Fibroblast of lung (primary cell): ENCODE measurements around the gene MTFP1. TPM values are rescaled to one million over a fixed set of nuclear protein-coding genes. Genes with fewer than 3 reads are reported as not detected.

Source experiments
- DNase-seq, 2 donors: peaks; one replicate each; pipeline versions ENCODE4 v3.0.0 to v3.0.0-alpha.2; 2010; ENCODE audit warnings: low read depth in 2 of 2
- H2AFZ ChIP-seq: 2 replicates; pipeline ENCODE4 v1.5.1; 2012; ENCODE audit warnings: low read length, control low read depth, inconsistent platforms
- H3K27ac ChIP-seq: 2 replicates; pipeline ENCODE4 v1.5.1; 2011; ENCODE audit warnings: low read length, control low read depth; ENCODE audit not compliant: insufficient read depth
- H3K27me3 ChIP-seq: 2 replicates; pipeline ENCODE4 v1.5.1; 2011; ENCODE audit warnings: mild to moderate bottlenecking, low read length; ENCODE audit not compliant: control insufficient read depth, insufficient read depth
- H3K36me3 ChIP-seq: 2 replicates; pipeline ENCODE4 v1.5.1; 2011; ENCODE audit warnings: low read length; ENCODE audit not compliant: control insufficient read depth, insufficient read depth
- H3K4me1 ChIP-seq: 2 replicates; pipeline ENCODE4 v1.5.1; 2011; ENCODE audit warnings: low read length; ENCODE audit not compliant: control insufficient read depth, insufficient read depth; ENCODE audit errors: extremely low read depth
- H3K4me2 ChIP-seq: 2 replicates; pipeline ENCODE4 v1.5.1; 2011; ENCODE audit warnings: low read length, control low read depth; ENCODE audit not compliant: insufficient read depth; ENCODE audit errors: extremely low read depth
- H3K4me3 ChIP-seq, 4 experiments: fragments of 200-600 bp in 1 of 4; sonication (generic) in 1 of 4; replicated peaks in 1 of 4; 2 replicates each; pipeline ENCODE4 v1.5.1; 2011 to 2016; ENCODE audit warnings: low read length in 4 of 4, low read depth in 3 of 4, mild to moderate bottlenecking in 3 of 4, control low read depth in 2 of 4, inconsistent platforms in 1 of 4, mixed read lengths in 1 of 4; ENCODE audit not compliant: insufficient read depth in 1 of 4; ENCODE audit errors: control extremely low read depth in 1 of 4
- H3K79me2 ChIP-seq: 2 replicates; pipeline ENCODE4 v1.5.1; 2012; ENCODE audit warnings: mild to moderate bottlenecking, low read length, inconsistent platforms; ENCODE audit not compliant: control insufficient read depth, insufficient read depth
- H3K9ac ChIP-seq: 2 replicates; pipeline ENCODE4 v1.5.1; 2011; ENCODE audit warnings: mild to moderate bottlenecking, low read length, control low read depth; ENCODE audit not compliant: insufficient read depth
- H3K9me3 ChIP-seq: 2 replicates; pipeline ENCODE4 v1.5.1; 2012; ENCODE audit warnings: low read depth, low read length; ENCODE audit not compliant: control insufficient read depth, insufficient read depth
- H4K20me1 ChIP-seq: 2 replicates; pipeline ENCODE4 v1.5.1; 2011; ENCODE audit warnings: low read length; ENCODE audit not compliant: control insufficient read depth, insufficient read depth; ENCODE audit errors: extremely low read depth
- EZH2 ChIP-seq: IDR thresholded peaks from 2 replicates; pipeline ENCODE4 v1.5.1; 2012; ENCODE audit warnings: low read length, control low read depth, mild to moderate bottlenecking; ENCODE audit errors: missing control alignments
- polyA plus RNA-seq, 2 donors: library from polyadenylated mRNA; depleted of rRNA in 1 of 2; stranded (reverse) in 1 of 2; unstranded in 1 of 2; fragments of >200 nt; gene quantifications; 2 replicates each; pipeline ENCODE4 v1.2.1, GENCODE V29; 2011 to 2012; ENCODE audit warnings: missing spikeins in 1 of 2
- total RNA-seq: library from RNA; depleted of rRNA; stranded (reverse); fragments of >200 nt; gene quantifications from 2 replicates; pipeline ENCODE4 v1.2.1, GENCODE V29; 2014
- TF ChIP-seq, protein P1 (sequence below), 2 donors: IDR thresholded peaks in 1 of 2; conservative IDR thresholded peaks in 1 of 2; 1 replicate in 1 of 2; 2 replicates in 1 of 2; pipeline ENCODE4 v1.5.1; 2011 to 2012; ENCODE audit warnings: low read length in 2 of 2, control low read depth in 1 of 2, inconsistent platforms in 1 of 2, low read depth in 1 of 2, mild to moderate bottlenecking in 1 of 2

MTFP1 gene
- total and polyA plus RNA-seq, 2 donors (not counting 1 experiment from before 2014, with no cell fraction given) = 2.5 to 3.8 TPM

DNA sequence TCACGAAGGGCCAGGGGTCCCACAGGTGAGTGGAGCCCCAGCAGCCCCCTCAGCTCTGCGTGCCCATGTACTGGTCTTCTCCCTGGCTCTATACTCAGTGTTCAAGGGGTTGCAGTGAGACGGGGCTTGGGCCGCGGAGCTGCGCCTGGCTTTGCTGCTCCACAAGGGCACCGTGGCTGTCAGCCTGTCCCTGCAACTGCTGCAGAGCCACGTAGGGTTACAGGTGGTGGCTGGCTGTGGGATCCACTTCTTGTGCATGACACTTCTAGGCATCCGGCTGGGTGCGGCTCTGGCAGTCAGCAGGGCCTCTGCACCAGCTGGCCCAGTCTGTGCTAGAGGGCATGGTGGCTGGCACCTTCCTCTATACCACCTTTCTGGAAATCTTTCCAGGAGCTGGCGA lies 14.3 kb downstream of the MTFP1 start:
- Histone ChIP-seq H3K9me3 (no peaks in the 10 kb centered on the region), H3K9ac (no peak overlapping the region), H2AFZ (no peak overlapping the region), H3K4me3 (no peak overlapping the region), H3K79me2 (no peaks in the 10 kb centered on the region), H3K27ac (no peak overlapping the region), H3K36me3 (no peaks in the 10 kb centered on the region), H3K4me1 (peaks cover 2% of the 10 kb centered on the region), H3K27me3 (no peaks in the 10 kb centered on the region), H4K20me1 (no peaks in the 10 kb centered on the region), H3K4me2 (no peak overlapping the region)
- DNase-seq = no peak
- TF ChIP-seq, protein P1, sequence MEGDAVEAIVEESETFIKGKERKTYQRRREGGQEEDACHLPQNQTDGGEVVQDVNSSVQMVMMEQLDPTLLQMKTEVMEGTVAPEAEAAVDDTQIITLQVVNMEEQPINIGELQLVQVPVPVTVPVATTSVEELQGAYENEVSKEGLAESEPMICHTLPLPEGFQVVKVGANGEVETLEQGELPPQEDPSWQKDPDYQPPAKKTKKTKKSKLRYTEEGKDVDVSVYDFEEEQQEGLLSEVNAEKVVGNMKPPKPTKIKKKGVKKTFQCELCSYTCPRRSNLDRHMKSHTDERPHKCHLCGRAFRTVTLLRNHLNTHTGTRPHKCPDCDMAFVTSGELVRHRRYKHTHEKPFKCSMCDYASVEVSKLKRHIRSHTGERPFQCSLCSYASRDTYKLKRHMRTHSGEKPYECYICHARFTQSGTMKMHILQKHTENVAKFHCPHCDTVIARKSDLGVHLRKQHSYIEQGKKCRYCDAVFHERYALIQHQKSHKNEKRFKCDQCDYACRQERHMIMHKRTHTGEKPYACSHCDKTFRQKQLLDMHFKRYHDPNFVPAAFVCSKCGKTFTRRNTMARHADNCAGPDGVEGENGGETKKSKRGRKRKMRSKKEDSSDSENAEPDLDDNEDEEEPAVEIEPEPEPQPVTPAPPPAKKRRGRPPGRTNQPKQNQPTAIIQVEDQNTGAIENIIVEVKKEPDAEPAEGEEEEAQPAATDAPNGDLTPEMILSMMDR (conservative IDR thresholded peaks at IDR 0.05 in 1 of 2, IDR thresholded peaks at IDR 0.05 in 1 of 2; ENCODE audit: low read depth in 1 of 2, low read length in 2 of 2) = no peak
- no peak for TF ChIP-seq EZH2

DNA sequence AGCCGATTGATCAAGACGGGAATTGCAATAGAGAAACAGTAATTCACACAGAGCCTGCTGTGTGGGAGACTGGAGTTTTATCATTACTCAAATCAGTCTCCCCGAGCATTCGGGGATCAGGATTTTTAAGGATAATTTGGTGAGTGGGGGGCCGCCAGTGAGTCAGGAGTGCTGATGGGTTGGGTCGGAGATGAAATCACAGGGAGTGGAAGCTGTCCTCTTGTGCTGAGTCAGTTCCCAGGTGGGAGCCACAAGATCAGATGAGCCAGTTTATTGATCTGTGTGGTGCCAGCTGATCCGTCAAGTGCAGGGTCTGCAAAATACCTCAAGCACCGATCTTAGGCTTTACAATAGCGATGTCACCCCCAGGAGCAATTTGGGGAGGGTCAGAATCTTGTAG lies 15.5 kb downstream of the MTFP1 start:
- no peak overlapping the region for H3K9ac ChIP-seq
- H3K4me1 ChIP-seq = peaks cover 5% of the 10 kb centered on the region
- no peak overlapping the region for H2AFZ ChIP-seq
- no peak overlapping the region for H3K4me3 ChIP-seq
- H3K4me2 ChIP-seq = no peak overlapping the region
- H3K79me2 ChIP-seq = no peaks in the 10 kb centered on the region
- no peaks in the 10 kb centered on the region for H4K20me1 ChIP-seq
- no peaks in the 10 kb centered on the region for H3K9me3 ChIP-seq
- TF ChIP-seq, protein P1 (conservative IDR thresholded peaks at IDR 0.05 in 1 of 2, IDR thresholded peaks at IDR 0.05 in 1 of 2; ENCODE audit: low read depth in 1 of 2, low read length in 2 of 2) = no peak
- no peak for DNase-seq
- no peak overlapping the region for H3K27ac ChIP-seq
- H3K36me3 ChIP-seq = no peaks in the 10 kb centered on the region
- H3K27me3 ChIP-seq = no peaks in the 10 kb centered on the region

DNA sequence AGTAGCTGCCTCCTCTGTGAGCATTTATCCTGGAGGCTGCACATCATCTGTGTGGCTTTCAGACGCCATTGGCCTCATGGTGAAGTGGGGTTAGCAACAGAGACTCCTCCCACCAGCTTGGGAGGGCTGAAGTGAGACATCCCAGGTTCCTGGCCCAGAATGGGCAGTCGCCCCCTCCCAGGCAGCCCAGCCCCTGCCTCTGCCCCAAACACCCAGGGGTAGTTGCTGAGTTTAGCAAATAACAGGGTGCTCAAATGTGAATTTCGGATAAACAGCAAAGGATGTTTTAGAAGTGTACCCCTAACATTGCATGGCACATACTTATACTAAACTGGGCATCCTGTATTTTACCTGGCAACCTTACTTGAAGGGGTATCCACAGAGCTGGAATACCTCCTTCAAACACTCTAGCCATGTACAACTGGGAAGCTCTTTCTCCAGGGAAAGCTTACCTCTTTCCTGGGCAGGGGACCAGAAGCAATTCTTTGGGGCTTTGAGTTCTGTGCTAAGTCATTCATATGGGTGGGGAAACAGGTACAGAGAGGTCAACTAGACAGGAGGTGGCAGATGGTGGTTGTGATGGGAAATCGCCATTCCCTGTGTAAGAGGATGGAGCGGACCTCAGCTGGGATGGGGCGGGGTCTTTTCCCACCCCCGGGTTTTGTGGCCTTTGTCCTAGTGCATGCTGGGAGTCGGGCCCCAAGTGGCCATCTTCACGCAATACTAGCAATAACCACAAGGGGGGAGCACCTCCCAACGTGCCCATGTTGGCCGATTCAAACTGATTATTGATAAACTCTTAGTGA lies 19.3 kb downstream of the MTFP1 start:
- peak; percentile 51 to 59 for DNase-seq
- Histone ChIP-seq H3K4me3 (peak overlapping the region in 1 of 4 experiments; percentile 11), H3K27ac (no peak overlapping the region), H3K4me2 (no peak overlapping the region), H4K20me1 (no peaks in the 10 kb centered on the region), H3K79me2 (no peaks in the 10 kb centered on the region), H3K9ac (no peak overlapping the region), H3K9me3 (no peaks in the 10 kb centered on the region), H3K36me3 (no peaks in the 10 kb centered on the region), H3K27me3 (no peaks in the 10 kb centered on the region), H2AFZ (peak overlapping the region; percentile 9), H3K4me1 (peaks cover 5% of the 10 kb centered on the region)
- TF ChIP-seq, protein P1 (conservative IDR thresholded peaks at IDR 0.05 in 1 of 2, IDR thresholded peaks at IDR 0.05 in 1 of 2; ENCODE audit: low read depth in 1 of 2, low read length in 2 of 2) = peak; percentile 69 to 71
- no peak for TF ChIP-seq EZH2
